Tibial nerve (tissue), 4 donors: ENCODE results near the gene AIDA. TPM values are rescaled to one million over a fixed set of nuclear protein-coding genes. Genes with fewer than 3 reads are reported as not detected.

Experiments
- DNase-seq, 2 donors: peaks; one replicate each; pipeline ENCODE4 v3.0.0-alpha.2; 2019; ENCODE audit warnings: low spot score in 2 of 2
- H3K27ac ChIP-seq, 4 donors: fragments of 200-600 bp; sonication (generic) in 3 of 4; one replicate each; pipeline ENCODE4 v1.5.1; 2017 to 2019; ENCODE audit warnings: mild to moderate bottlenecking in 1 of 4
- H3K27me3 ChIP-seq, 2 donors: fragments of 200-600 bp; sonication (generic) in 1 of 2; one replicate each; pipeline versions ENCODE4 v1.5.1 to v1.6.0; 2017 to 2019
- H3K36me3 ChIP-seq, 3 donors: fragments of 200-600 bp; sonication (generic); one replicate each; pipeline ENCODE4 v1.5.1; 2018 to 2019
- H3K4me1 ChIP-seq, 4 donors: fragments of 200-600 bp; sonication (generic) in 3 of 4; one replicate each; pipeline ENCODE4 v1.5.1; 2017 to 2019
- H3K4me3 ChIP-seq, 4 donors: fragments of 200-600 bp; sonication (generic) in 3 of 4; one replicate each; pipeline ENCODE4 v1.5.1; 2017 to 2019; ENCODE audit warnings: mild to moderate bottlenecking in 1 of 4, moderate library complexity in 1 of 4
- H3K9me3 ChIP-seq, 4 donors: fragments of 200-600 bp; sonication (generic) in 3 of 4; one replicate each; pipeline ENCODE4 v1.5.1; 2017 to 2019
- CTCF ChIP-seq, 5 experiments: fragments of 200-600 bp in 3 of 5; fragments of 450-650 bp in 2 of 5; sonication (generic) in 3 of 5; IDR thresholded peaks; one replicate each; pipeline ENCODE4 v1.5.1; 2016 to 2019; ENCODE audit warnings: antibody characterized with exemption in 5 of 5, mild to moderate bottlenecking in 3 of 5, moderate library complexity in 2 of 5
- EP300 ChIP-seq, 2 donors: sonication (generic); formaldehyde crosslinking; IDR thresholded peaks; one replicate each; pipeline ENCODE4 v1.6.1; 2017; ENCODE audit warnings: antibody characterized with exemption in 2 of 2, mild to moderate bottlenecking in 1 of 2
- POLR2A ChIP-seq, 2 donors: fragments of 450-650 bp; IDR thresholded peaks; one replicate each; pipeline ENCODE4 v1.6.1; 2017; ENCODE audit warnings: antibody characterized with exemption in 2 of 2, mild to moderate bottlenecking in 2 of 2, moderate library complexity in 2 of 2
- WGBS, 2 donors: methylation state at CpG; one replicate each; pipeline ENCODE4 v1.1.5; 2018; 5-methylcytosine and 5-hydroxymethylcytosine counted together
- total RNA-seq, 4 donors: library from RNA; depleted of rRNA; stranded (reverse); fragments of >200 nt; gene quantifications; one replicate each; pipeline ENCODE4 v1.1.0, GENCODE V29; 2016

AIDA gene
- total RNA-seq, 4 donors from 2014 or later, result 67.8 to 90.2 (median 70.1) TPM

- Histone ChIP-seq H3K4me1 (peaks cover 0 to 8% (median 0%) of the 10 kb centered on the region in 4 donors), H3K4me3 (no peak overlapping the region), H3K36me3 (peaks cover 0 to 94% (median 15%) of the 10 kb centered on the region in 3 donors), H3K27me3 (no peaks in the 10 kb centered on the region), H3K9me3 (no peaks in the 10 kb centered on the region), H3K27ac (no peak overlapping the region)
- 92 to 97% methylated on average over 4 of the region's 4 CpGs for WGBS, 2 donors
- DNase-seq, result no peak
- TF ChIP-seq POLR2A (IDR thresholded peaks at IDR 0.05) (no peak), EP300 (IDR thresholded peaks at IDR 0.05) (no peak), CTCF (IDR thresholded peaks at IDR 0.05) (no peak)
Measured at GRCh38 chr1:222663431-222663934, 48.8 kb downstream of the AIDA start.

GRCh38 chr1:222657899-222658298, 54.4 kb downstream of the AIDA start:
- WGBS, 2 donors, result 82 to 88% methylated on average over 2 of the region's 2 CpGs
- Histone ChIP-seq H3K4me1 (peaks cover 0 to 4% (median 0%) of the 10 kb centered on the region in 4 donors), H3K27me3 (no peaks in the 10 kb centered on the region), H3K27ac (no peak overlapping the region), H3K36me3 (peaks cover 7 to 95% (median 14%) of the 10 kb centered on the region in 3 donors), H3K4me3 (no peak overlapping the region), H3K9me3 (no peaks in the 10 kb centered on the region)
- DNase-seq, result no peak
- TF ChIP-seq POLR2A (IDR thresholded peaks at IDR 0.05), result no peak
- no peak for TF ChIP-seq CTCF (IDR thresholded peaks at IDR 0.05)
- TF ChIP-seq EP300 (IDR thresholded peaks at IDR 0.05), result no peak

- peaks cover 7 to 95% (median 14%) of the 10 kb centered on the region in 3 donors for H3K36me3 ChIP-seq
- H3K4me3 ChIP-seq, result no peak overlapping the region
- WGBS, 2 donors, result 92 to 96% methylated on average over 2 of the region's 2 CpGs
Measured at GRCh38 chr1:222656391-222657155, 55.7 kb downstream of the AIDA start.

GRCh38 chr1:222654849-222655248, 57.4 kb downstream of the AIDA start:
- Histone ChIP-seq H3K4me3 (no peak overlapping the region), H3K27ac (peak overlapping the region in 3 of 4 donors; percentile 52 to 56 (median 53)), H3K9me3 (no peaks in the 10 kb centered on the region), H3K36me3 (peaks cover 7 to 94% (median 10%) of the 10 kb centered on the region in 3 donors), H3K27me3 (no peaks in the 10 kb centered on the region), H3K4me1 (peaks cover 0 to 4% (median 0%) of the 10 kb centered on the region in 4 donors)
- WGBS, 2 donors, result 48 to 60% methylated on average over 5 of the region's 5 CpGs
- DNase-seq, result peak in 1 of 2 donors; percentile 16
- TF ChIP-seq POLR2A (IDR thresholded peaks at IDR 0.05), result no peak
- no peak for TF ChIP-seq CTCF (IDR thresholded peaks at IDR 0.05)
- no peak for TF ChIP-seq EP300 (IDR thresholded peaks at IDR 0.05)

More at GRCh38 chr1:222656391-222657155, 55.7 kb downstream of the AIDA start:
- TF ChIP-seq CTCF (IDR thresholded peaks at IDR 0.05) (no peak), EP300 (IDR thresholded peaks at IDR 0.05) (no peak), POLR2A (IDR thresholded peaks at IDR 0.05) (no peak)
- DNase-seq, result no peak
- Histone ChIP-seq H3K4me1 (peaks cover 0 to 4% (median 0%) of the 10 kb centered on the region in 4 donors), H3K27me3 (no peaks in the 10 kb centered on the region), H3K9me3 (no peaks in the 10 kb centered on the region), H3K27ac (no peak overlapping the region)

GRCh38 chr1:222653178-222653827, 59.0 kb downstream of the AIDA start:
- Histone ChIP-seq H3K27ac (no peak overlapping the region), H3K4me3 (no peak overlapping the region), H3K36me3 (peaks cover 7 to 87% (median 9%) of the 10 kb centered on the region in 3 donors), H3K27me3 (no peaks in the 10 kb centered on the region), H3K4me1 (peaks cover 0 to 4% (median 0%) of the 10 kb centered on the region in 4 donors), H3K9me3 (no peaks in the 10 kb centered on the region)
- TF ChIP-seq CTCF (IDR thresholded peaks at IDR 0.05) (no peak), EP300 (IDR thresholded peaks at IDR 0.05) (no peak), POLR2A (IDR thresholded peaks at IDR 0.05) (no peak)
- DNase-seq, result no peak
- WGBS, 2 donors, result 90 to 92% methylated on average over 2 of the region's 2 CpGs
